ENCODE measurements around the gene FRMD4A. TPM values are rescaled to one million over a fixed set of nuclear protein-coding genes. Genes with fewer than 3 reads are reported as not detected.

The FRMD4A gene
- total RNA-seq, 1 experiment from 2014 or later, result 19.6 TPM

- Histone ChIP-seq H3K9me3 (ENCODE audit: control insufficient read depth, low read depth, low read length) (no peaks in the 10 kb centered on the region), H2BK20ac (ENCODE audit: low read depth, low read length, poor library complexity, severe bottlenecking) (no peak overlapping the region), H3K23me2 (ENCODE audit: insufficient read length, low read depth, low read length, poor library complexity, severe bottlenecking) (peaks cover 4% of the 10 kb centered on the region), H2BK120ac (ENCODE audit: low read depth, low read length, poor library complexity, severe bottlenecking) (no peak overlapping the region), H2BK5ac (ENCODE audit: insufficient read length, low read length) (no peak overlapping the region), H3K9ac (ENCODE audit: extremely low read depth, insufficient read length, low read length) (no peak overlapping the region), H3T11ph (ENCODE audit: low read length) (no peak overlapping the region), H4K20me1 (ENCODE audit: control insufficient read depth, insufficient read depth, insufficient read length) (no peaks in the 10 kb centered on the region), H3K18ac (ENCODE audit: insufficient read length, low read depth, low read length) (no peak overlapping the region), H4K5ac (ENCODE audit: insufficient read length, low read depth, low read length) (no peak overlapping the region), H2AK5ac (ENCODE audit: insufficient read length, low read length) (no peak overlapping the region), H3K23ac (ENCODE audit: insufficient read length, low read depth, low read length) (no peak overlapping the region), H3K27me3 (ENCODE audit: insufficient read depth, low read length) (no peaks in the 10 kb centered on the region), H2AFZ (ENCODE audit: low read length) (no peak overlapping the region), H3K56ac (ENCODE audit: insufficient read length, low read depth, low read length) (no peak overlapping the region), H3K79me2 (ENCODE audit: insufficient read depth, low read length) (no peaks in the 10 kb centered on the region), H2BK12ac (ENCODE audit: insufficient read length, low read depth, low read length) (no peak overlapping the region), H3K79me1 (ENCODE audit: insufficient read depth, low read depth, low read length, poor library complexity, severe bottlenecking) (no peaks in the 10 kb centered on the region), H3K4me1 (ENCODE audit: insufficient read depth, low read length) (peaks cover 9% of the 10 kb centered on the region), H3K4ac (ENCODE audit: low read depth, low read length) (no peak overlapping the region), H2BK15ac (ENCODE audit: low read depth, low read length) (no peak overlapping the region), H3K4me2 (ENCODE audit: insufficient read depth, insufficient read length, low read length) (no peak overlapping the region), H3K14ac (ENCODE audit: insufficient read depth, low read length) (no peak overlapping the region), H3K27ac (ENCODE audit: insufficient read length, low read depth, low read length) (no peak overlapping the region), H4K91ac (ENCODE audit: insufficient read length, low read depth, low read length) (no peak overlapping the region), H4K8ac (replicated peaks; ENCODE audit: insufficient read length, low read depth, low read length) (no peak overlapping the region)
- Mint-ChIP-seq H3K27ac (no peak overlapping the region), H3K27me3 (ENCODE audit: low read depth) (peaks cover 3% of the 10 kb centered on the region), H3K9me3 (peaks cover 3 to 6% of the 10 kb centered on the region in 2 experiments; a peak in 3 of 5 replicates), H3K4me3 (no peak overlapping the region), H3K36me3 (ENCODE audit: insufficient read depth in 1 of 3, low read depth in 3 of 3) (peaks cover 0 to 7% (median 3%) of the 10 kb centered on the region in 3 experiments; a peak in 4 of 7 replicates), H3K4me1 (peaks cover 24 to 34% of the 10 kb centered on the region in 2 experiments)
- WGBS (ENCODE audit: extremely low coverage, insufficient read length, low lambda C conversion rate), result no CpG with 5 or more reads among the region's 5 CpGs
- TF ChIP-seq CTCF (conservative IDR thresholded peaks at IDR 0.05), result no peak
- no peak for DNase-seq
Observed at GRCh38 chr10:14014423-14014822, 316.3 kb downstream of the FRMD4A start.

Measured in H9 (cell line).